ENCODE measurements around the gene HTATSF1. TPM values are rescaled to one million over a fixed set of nuclear protein-coding genes. Genes with fewer than 3 reads are reported as not detected.

The HTATSF1 gene
- polyA plus RNA-seq, 1 of the 3 experiments (the other 2 are of a cell fraction), result 2.7 TPM

Small RNAs within 50 kb of the gene (small RNA-seq; reads per million reads assigned to genes)
- gene MIR934, result 0 reads per million in 7 experiments

Other genes starting within 250 kb of the HTATSF1 start
- 5.8 and 6.7 TPM in 2 replicates for gene MAP7D3, start 246.2 kb upstream of the HTATSF1 start, polyA plus RNA-seq (2012; rRNA removed)
- gene ADGRG4, start 196.6 kb upstream of the HTATSF1 start, polyA plus RNA-seq (2012; rRNA removed), result not detected in 2 replicates
- not detected in 2 replicates for gene BRS3, start 9.6 kb upstream of the HTATSF1 start, polyA plus RNA-seq (2012; rRNA removed)
- not detected in 2 replicates for gene VGLL1, start 34.6 kb downstream of the HTATSF1 start, polyA plus RNA-seq (2012; rRNA removed)
- gene CD40LG, start 150.6 kb downstream of the HTATSF1 start, polyA plus RNA-seq (2012; rRNA removed), result not detected in 2 replicates

All from SK-N-SH (cell line).